GM19043 (cell line): Measurements from ENCODE around the gene GPR42.

Experiments
- ATAC-seq: cut with Tn5 transposase; IDR thresholded peaks from one replicate; pipeline ENCODE4 v1.9.1; 2021; ENCODE audit warnings: low read depth; ENCODE audit not compliant: unreplicated experiment

Gene GPR42, protein sequence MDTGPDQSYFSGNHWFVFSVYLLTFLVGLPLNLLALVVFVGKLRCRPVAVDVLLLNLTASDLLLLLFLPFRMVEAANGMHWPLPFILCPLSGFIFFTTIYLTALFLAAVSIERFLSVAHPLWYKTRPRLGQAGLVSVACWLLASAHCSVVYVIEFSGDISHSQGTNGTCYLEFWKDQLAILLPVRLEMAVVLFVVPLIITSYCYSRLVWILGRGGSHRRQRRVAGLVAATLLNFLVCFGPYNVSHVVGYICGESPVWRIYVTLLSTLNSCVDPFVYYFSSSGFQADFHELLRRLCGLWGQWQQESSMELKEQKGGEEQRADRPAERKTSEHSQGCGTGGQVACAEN

GRCh38 chr19:35370722-35371121 lies at the start of gene GPR42:
GPR42 (plus strand) TSS chr19:35371068; CDS start chr19:35371360, 292 bp downstream.
- ATAC-seq: no peak

DNA sequence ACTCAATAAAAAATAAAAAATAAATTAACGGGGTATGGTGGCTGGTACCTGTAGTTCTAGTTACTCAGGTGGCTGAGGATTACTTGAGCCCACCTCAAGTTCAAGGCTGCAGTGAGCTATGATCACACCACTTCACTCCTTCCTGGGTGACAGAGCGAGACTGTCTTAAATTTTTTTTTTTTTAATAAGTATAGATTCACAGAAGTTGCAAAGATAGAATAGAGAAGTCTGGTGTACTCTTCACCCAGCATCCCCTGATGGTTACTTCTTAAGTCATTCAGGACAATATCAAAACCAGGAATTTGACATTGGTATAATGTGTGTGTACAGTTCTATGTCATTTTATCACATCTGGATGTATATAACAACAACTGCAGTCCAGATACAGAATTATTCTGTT lies 49.6 kb upstream of the GPR42 start:
- no peak for ATAC-seq

DNA sequence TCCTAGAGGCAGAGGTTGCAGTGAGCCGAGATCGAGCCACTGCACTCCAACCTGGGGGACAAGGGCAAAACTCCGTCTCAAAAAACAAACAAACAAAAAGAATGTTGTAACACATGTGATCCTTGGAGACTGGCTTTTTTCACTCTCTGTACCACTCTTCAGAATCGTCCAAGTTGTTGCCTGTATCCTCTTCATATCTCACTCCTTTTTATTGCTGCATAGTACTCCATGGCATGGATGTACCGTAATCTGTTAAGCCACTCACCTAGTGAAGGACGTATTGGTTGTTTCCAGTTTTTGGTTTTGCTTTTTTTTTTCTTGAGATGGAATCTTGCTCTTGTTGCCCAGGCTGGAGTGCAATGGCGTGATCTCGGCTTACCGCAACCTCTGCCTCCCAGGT lies 48.9 kb upstream of the GPR42 start:
- no peak for ATAC-seq

DNA sequence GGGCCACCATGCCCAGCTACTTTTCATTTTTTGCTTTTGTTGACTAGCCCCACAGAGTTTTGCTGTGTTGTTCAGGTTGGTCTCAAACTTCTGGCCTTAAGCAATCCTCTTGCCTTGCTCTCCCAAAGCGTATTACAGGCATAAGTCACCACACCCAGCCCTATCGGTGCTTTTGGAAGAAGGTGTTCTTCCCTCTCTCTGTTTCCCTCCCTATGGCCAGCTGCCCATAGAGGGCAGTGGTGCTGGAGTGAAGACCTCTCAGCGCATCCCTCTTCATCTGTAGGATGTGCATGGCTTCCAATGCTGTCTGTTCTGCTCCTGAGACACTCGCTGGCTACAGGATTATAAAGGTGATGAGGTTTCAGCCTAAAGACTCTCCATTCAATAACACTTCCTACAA lies 43.2 kb upstream of the GPR42 start:
- no peak for ATAC-seq

GRCh38 chr19:35328851-35329285 lies 42.0 kb upstream of the GPR42 start, which contains the start of gene CD22:
CD22 (plus strand) TSS chr19:35329187; CDS start chr19:35332041, 2,854 bp downstream.
- ATAC-seq: no peak

GRCh38 chr19:35329323-35329722 lies 41.5 kb upstream of the GPR42 start:
- ATAC-seq: no peak

DNA sequence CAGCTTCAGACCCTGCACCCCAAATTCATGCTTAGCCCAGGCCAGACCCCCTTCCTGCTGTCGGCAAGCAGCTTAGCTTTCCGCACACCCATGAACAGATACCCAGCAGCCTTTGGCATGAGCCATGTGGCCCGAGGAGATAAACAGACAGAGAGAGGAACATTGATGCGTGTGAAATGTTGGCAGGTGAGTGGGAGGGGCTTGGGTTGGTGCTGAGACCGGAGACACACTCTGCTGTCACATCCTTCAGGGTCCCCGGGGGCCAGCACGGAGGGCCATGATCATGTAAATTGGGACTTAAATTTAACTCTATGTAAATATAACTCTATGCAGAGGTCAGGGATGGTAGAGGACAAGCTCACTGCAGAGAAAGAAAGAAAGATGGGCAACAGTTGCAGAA lies 40.4 kb upstream of the GPR42 start:
- ATAC-seq: no peak

DNA sequence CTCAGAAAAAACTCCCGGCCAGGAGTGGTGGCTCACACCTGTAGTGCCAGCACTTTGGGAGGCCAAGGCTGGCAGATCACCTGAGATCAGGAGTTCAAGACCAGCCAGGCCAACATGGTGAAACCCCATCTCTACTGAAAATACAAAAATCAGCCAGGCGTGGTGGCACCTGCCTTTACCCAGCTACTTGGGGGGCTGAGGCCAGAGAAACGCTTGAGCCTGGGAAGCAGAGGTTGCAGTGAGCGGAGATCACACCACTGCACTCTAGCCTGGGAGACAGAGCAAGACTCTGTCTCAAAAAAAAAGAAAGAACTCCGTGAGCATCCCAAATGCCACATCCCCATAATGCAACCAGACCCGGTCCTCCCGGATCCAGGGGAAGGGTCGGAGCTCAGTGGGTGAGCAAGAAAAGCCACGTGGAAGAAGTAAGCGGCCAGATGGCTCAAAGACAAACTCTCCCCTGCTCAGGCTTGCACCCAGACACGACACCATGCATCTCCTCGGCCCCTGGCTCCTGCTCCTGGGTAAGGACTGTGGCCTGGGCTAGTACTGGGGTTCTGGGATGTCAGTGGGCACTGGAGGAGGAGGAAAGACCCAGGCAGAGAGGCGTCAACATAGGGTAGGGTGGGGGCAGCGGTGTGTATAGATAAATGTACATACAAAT lies 39.2 kb upstream of the GPR42 start:
- no peak for ATAC-seq

- no peak for ATAC-seq
Observed at GRCh38 chr19:35332817-35333216, 38.1 kb upstream of the GPR42 start.

GRCh38 chr19:35334144-35334753 lies 36.6 kb upstream of the GPR42 start:
- ATAC-seq: no peak

DNA sequence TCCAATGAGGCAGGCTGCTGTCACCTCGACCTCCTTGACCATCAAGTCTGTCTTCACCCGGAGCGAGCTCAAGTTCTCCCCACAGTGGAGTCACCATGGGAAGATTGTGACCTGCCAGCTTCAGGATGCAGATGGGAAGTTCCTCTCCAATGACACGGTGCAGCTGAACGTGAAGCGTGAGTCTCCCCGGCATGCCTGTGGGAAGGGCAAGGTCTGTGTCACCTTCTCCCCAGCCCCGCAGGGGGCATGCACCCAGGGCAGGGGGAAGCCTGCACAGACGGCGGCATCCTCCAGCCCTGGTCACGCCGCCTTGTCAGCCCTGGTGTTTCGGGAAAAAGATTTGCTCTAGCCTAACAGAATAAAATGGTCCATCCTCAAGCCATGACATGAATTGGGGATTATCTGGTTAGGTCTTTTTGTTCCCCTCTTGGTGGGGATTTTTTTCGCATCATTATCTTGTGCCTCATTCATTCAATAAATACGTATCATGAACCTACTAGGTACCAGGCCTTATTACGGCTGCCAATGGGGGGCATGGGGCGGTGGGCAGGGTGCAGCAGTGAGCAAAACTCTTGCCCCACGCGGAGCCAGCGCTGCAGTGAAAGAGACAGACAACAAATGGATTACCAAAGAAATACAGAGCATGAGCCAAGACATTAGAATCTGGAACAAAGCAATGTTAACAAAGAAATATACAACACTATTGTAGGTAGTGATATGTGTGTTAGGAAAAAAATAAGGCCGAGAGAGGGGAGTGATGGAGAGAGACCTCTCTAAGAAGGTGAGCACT lies 34.5 kb upstream of the GPR42 start:
- ATAC-seq: no peak

DNA sequence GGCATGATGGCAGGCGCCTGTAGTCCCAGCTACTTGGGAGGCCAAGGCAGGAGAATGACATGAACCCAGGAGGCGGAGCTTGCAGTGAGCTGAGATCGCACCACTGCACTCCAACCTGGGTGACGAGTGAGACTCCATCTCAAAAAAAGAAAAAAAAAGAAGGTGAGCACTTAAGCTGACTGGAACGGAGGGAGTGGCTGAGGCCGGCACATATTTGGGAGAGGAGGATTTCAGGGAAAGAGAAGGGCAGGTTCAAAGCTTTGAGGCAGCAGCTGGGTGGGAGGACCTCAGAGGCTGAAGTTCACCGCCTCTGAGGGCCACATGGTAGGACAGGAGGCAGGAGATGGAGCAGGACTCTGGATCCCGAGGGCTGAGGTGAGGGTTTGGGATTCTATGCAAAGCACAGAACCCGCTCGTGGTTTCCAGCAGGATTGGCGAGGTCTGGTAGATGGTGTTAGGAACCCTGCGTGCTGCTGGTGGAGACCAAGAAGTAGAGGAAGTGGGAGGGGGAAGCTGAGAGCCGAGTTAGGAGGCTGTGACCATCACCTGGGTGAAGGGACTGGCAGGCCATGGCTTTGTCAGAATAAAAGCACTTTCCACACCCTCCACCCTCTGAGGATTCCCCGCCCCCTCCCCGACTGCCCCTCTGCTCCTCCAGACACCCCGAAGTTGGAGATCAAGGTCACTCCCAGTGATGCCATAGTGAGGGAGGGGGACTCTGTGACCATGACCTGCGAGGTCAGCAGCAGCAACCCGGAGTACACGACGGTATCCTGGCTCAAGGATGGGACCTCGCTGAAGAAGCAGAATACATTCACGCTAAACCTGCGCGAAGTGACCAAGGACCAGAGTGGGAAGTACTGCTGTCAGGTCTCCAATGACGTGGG lies 33.5 kb upstream of the GPR42 start:
- ATAC-seq: no peak

GRCh38 chr19:35337984-35338296 lies 32.9 kb upstream of the GPR42 start:
- no peak for ATAC-seq

- no peak for ATAC-seq
Observed at GRCh38 chr19:35340431-35340830, 30.4 kb upstream of the GPR42 start.

GRCh38 chr19:35341006-35341405 lies 29.9 kb upstream of the GPR42 start:
- no peak for ATAC-seq

GRCh38 chr19:35341565-35342225 lies 29.2 kb upstream of the GPR42 start:
- no peak for ATAC-seq

DNA sequence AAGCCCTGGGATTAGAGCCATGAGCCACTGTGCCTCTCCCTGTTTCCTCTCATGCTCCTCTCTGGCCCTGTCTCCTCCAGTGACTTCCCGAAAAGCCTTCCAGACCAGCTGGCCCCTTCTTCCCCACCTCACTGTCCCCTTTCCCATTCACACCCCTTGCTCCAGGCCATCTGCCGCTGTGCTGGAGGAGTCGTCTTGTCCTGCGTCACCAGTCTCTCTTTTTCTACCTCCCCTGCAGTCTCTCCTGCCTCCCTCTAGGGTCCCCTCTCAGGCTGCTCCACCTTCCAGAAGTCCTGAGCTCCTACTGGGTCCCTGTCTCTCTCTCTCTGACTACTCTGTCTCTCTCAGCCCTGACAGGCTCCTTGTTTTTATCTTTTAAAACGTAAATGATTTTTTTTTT lies 28.4 kb upstream of the GPR42 start:
- ATAC-seq: no peak

- ATAC-seq: no peak
Observed at GRCh38 chr19:35344511-35345031, 26.3 kb upstream of the GPR42 start.

GRCh38 chr19:35345671-35346111 lies 25.2 kb upstream of the GPR42 start:
- no peak for ATAC-seq
